Neural cell (in vitro differentiated cells): ENCODE data around the gene EVPL.

Experiments
- CTCF ChIP-seq: fragments of 450-650 bp; IDR thresholded peaks from 2 replicates; pipeline ENCODE4 v1.5.1; 2014; ENCODE audit warnings: antibody characterized with exemption, mild to moderate bottlenecking, moderate library complexity; ENCODE audit not compliant: poor library complexity, severe bottlenecking
- EP300 ChIP-seq: fragments of 450-650 bp; conservative IDR thresholded peaks from 2 replicates; pipeline ENCODE4 v1.6.1; 2014; ENCODE audit warnings: antibody characterized with exemption, mild to moderate bottlenecking, moderate library complexity; ENCODE audit not compliant: poor library complexity, severe bottlenecking
- EZH2 ChIP-seq: fragments of 200-600, 300-800 bp; shearing (Covaris generic), sonication (generic); IDR thresholded peaks from 2 replicates; pipeline ENCODE4 v1.6.1; 2014; ENCODE audit warnings: antibody characterized with exemption, low read length, borderline replicate concordance, mild to moderate bottlenecking; ENCODE audit not compliant: insufficient read depth, poor library complexity, severe bottlenecking
- POLR2AphosphoS5 ChIP-seq: IDR thresholded peaks from 2 replicates; pipeline ENCODE4 v1.6.1; 2012
- RAD21 ChIP-seq: fragments of 450-650 bp; conservative IDR thresholded peaks from 2 replicates; pipeline ENCODE4 v1.6.1; 2014; ENCODE audit warnings: antibody characterized with exemption, mild to moderate bottlenecking, moderate library complexity
- TAF1 ChIP-seq: IDR thresholded peaks from 2 replicates; pipeline ENCODE4 v1.6.1; 2012; ENCODE audit warnings: low read depth
- TF ChIP-seq, protein P1 (sequence below): IDR thresholded peaks from 2 replicates; pipeline ENCODE4 v1.6.1; 2012; ENCODE audit warnings: borderline replicate concordance

DNA sequence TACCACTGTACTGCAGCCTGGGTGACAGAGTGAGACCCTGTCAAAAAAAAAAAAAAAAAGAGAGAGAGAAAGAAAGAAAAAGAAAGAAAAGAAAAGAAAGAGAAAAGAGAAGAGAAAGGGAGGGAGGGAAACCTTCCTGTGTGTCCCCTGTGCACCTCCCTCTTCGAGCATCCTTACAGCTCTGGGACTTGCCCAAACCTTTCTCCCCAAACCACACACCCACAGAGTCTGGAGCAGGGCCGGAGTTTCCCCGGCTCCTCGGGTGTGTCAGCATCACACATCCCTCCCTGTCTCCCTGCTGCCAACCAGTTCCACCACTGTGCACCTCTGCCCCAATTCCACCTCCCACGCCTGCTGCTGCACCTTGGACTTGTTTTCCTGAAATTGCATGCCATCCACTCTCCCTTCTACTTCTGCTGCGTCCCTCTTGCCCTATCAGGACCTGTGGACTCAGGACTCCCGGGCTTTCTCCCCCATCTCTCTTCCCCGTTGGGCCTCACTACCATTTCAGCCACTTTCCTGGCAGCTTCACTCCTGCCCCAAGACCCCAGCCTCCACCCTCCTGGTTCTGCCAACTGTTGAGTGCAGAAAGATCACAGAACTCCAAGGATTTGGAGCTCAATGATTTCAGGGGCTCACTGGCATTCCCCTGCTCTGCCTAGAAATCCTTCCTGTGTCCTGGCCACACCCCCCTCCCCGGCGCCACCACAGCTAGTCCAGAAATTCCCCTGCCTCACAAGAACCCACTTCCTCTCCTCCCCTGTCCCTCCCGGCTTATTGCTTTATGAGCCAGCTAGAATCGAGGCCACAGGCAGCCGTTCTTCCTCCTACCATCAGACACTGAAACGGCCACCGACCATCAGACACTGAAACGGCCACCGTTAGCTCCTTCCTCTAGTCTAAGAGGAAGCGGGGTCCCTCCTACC is 30.2 kb downstream of the EVPL start:
- no peak for TF ChIP-seq EZH2
- TF ChIP-seq CTCF = no peak
- TF ChIP-seq, protein P1, sequence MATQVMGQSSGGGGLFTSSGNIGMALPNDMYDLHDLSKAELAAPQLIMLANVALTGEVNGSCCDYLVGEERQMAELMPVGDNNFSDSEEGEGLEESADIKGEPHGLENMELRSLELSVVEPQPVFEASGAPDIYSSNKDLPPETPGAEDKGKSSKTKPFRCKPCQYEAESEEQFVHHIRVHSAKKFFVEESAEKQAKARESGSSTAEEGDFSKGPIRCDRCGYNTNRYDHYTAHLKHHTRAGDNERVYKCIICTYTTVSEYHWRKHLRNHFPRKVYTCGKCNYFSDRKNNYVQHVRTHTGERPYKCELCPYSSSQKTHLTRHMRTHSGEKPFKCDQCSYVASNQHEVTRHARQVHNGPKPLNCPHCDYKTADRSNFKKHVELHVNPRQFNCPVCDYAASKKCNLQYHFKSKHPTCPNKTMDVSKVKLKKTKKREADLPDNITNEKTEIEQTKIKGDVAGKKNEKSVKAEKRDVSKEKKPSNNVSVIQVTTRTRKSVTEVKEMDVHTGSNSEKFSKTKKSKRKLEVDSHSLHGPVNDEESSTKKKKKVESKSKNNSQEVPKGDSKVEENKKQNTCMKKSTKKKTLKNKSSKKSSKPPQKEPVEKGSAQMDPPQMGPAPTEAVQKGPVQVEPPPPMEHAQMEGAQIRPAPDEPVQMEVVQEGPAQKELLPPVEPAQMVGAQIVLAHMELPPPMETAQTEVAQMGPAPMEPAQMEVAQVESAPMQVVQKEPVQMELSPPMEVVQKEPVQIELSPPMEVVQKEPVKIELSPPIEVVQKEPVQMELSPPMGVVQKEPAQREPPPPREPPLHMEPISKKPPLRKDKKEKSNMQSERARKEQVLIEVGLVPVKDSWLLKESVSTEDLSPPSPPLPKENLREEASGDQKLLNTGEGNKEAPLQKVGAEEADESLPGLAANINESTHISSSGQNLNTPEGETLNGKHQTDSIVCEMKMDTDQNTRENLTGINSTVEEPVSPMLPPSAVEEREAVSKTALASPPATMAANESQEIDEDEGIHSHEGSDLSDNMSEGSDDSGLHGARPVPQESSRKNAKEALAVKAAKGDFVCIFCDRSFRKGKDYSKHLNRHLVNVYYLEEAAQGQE = no peak
- no peak for TF ChIP-seq TAF1
- no peak for TF ChIP-seq RAD21
- TF ChIP-seq POLR2AphosphoS5 = no peak
- no peak for TF ChIP-seq EP300
